GM23248 (cell line): ENCODE results near the gene NR4A1.

ENCODE experiments used
- EZH2 ChIP-seq: fragments of 200-600 bp; sonication (generic); IDR thresholded peaks from 2 replicates; pipeline ENCODE4 v1.6.1; 2018; ENCODE audit warnings: antibody characterized with exemption, mild to moderate bottlenecking; ENCODE audit not compliant: insufficient read depth, poor library complexity, severe bottlenecking
- EZH2phosphoT487 ChIP-seq: fragments of 200-600 bp; sonication (generic); IDR thresholded peaks from 2 replicates; pipeline ENCODE4 v1.6.1; 2018; ENCODE audit warnings: antibody characterized with exemption, moderate library complexity, mild to moderate bottlenecking, low read depth; ENCODE audit not compliant: insufficient read depth

GRCh38 chr12:52091869-52092268 is 40.6 kb downstream of the NR4A1 start:
- TF ChIP-seq EZH2 (no peak), EZH2phosphoT487 (no peak)
